NCI-H1092 (cell line): Measurements from ENCODE around the gene OGG1.
"Not testable (repeated sequence)": the region's sequence is repeated elsewhere in the genome, so short reads cannot be mapped to it uniquely, and the experiment has no call there.

Source experiments
- DNase-seq: peaks from one replicate; lab custom pipeline; 2025; lab: John Stamatoyannopoulos, UW

The OGG1 gene

DNA sequence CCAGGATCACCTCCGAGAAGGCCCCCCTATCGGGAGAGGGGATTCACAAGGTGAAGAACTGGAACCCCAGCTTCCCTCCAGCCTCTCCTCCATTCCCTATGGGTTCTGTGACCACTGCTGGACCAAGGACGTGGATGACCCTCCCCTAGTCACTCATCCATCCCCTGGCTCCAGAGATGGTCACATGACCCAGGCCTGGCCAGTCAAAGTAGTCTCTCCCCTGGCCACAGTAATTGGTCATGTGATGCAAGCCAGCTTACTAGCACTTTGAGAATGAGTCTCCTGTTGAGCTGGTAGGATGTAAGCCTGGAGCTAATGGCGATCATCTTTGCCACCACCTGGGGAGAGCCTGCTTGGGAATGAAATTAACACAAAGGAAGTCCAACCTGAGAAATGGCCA is 16.1 kb downstream of the OGG1 start:
- DNase-seq: no peak

DNA sequence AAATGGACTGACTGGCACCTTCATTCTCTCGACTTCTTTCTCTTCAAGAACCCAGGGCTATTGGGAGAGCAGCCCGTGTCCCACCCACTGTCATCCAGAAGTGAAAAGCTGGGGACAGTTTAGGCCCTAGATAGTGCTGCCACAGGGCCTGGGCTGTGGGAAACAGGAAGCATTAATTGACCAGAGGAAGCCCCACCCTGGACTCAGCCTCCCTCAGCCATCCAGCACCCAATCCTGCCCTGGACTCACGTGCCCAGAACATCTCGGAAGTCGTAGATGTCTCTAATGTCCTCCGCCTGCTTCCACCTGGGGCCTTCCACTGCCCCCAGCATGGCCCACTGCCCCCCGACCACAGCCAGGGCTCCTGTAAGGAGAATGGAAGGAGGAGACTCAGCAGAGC is 17.7 kb downstream of the OGG1 start:
- DNase-seq: no peak

DNA sequence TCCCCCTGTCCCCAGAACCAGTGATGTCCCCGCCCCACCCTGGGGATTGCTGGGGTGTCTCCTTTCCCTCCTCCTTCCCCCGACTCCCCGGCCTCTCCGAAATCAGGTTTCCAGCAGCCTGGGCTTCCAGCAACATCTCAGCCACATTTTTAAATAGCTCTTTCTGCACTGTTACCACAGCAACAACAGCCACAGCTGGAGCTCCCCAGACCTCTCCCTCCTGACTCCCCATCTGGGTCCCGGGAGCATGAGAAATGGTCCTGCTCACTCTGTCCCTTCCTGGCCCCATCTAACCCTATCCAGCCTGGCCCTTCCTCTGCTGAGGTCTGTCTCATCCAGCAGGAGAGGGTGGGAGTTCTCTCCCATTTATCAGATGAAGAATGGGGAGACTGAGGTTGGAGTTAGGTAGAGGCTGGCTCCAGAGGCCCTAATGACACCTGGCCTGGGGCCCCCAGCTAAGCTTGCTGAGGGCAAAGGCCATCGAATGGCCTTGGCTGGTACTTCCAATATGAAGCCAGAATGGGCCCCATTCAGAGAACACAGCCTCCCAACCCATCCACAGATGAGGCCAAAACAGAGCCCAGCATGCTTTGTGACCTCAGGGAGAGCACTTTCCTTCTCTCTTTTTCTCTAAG is 18.5 kb downstream of the OGG1 start:
- no peak for DNase-seq

DNA sequence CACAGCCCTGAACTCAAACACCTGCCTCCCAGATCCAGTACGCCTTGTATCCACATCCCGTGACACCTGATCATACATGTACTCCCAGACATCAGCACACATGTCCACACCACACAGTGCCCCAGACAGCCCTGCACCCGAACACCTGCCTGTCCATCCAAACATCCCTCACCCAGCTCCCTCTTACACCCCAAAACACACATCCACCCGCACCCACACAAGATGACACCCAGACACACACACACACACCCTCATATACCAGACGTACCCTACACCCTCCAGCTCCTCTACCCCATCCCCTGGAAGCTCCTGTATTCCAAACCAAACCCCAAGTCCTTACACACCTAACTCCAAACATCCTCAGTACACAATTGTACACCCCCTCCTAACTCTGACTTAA is 19.3 kb downstream of the OGG1 start:
- no peak for DNase-seq

DNA sequence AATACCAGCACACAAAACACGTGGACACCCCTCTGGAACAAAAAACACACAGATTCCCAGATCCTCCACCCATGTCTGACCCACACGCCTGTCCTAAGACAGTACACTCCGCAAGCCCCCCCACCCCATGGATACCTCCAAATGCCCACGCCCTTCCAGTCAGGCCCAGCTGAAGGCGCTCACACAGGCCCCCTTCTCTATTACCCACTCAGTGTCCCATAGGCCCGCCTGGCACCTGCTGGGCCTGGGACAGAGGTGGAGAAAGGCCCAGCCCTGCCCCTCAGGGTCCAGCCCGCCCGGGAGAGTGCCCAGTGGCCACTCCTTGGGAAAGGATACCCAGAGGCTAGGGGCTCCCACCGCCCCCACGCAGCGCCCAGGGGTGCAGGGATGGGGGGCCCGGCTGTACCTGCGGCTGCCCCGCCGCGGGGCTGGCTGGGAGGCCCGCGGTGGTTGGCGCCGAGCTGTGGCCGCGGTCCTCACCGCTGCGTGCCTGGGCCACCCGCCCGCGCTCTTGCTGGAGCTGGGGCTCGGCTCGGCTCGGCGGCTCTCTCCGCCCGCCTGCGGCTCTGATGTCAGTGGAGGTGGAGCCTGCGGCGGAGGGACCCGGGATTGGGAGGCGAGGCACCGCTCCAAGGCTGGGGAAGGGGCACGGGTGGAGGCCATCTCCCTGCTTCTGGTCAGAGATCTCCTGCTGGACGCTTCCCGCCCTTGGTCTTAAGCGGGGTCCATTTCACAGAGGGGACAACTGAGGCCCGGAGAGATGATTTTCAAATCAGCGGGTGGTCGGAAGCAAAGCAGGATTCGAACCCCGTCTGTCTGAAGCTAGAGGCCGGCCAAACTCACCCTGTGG is 19.9 kb downstream of the OGG1 start, which contains the start of gene CAMK1:
TSS of gene CAMK1 (minus strand) at position 522 of the 850 bp plus-strand sequence. CDS start 2,198 bp downstream, outside the sequence.
- no peak for DNase-seq

DNA sequence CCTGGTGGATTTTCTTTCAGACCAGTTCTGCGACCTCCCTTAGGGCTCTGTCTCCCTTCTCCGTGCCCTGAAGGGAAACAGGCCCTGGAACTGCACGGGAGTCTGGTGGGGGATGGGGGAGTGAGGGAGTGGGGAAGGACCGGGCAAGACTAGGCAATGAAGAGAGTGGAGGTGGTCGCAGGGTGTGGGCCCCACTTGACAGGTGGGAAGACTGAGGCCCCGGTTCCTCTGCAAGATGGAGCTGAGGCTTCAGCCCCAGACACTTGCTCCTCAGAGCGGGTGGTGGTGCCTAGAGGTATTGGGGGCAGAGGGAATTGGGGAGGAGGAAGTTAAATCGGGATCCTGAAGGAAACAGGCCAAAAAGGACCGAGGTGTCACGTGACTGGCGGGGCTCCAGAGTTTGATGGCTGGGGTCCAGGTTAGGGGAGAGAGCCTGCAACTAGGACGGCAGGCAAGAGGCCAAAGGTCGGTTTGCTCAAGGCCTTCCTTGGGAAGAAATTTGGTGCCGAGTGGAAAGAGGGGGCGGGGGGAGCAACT is 20.6 kb downstream of the OGG1 start:
- no peak for DNase-seq

DNA sequence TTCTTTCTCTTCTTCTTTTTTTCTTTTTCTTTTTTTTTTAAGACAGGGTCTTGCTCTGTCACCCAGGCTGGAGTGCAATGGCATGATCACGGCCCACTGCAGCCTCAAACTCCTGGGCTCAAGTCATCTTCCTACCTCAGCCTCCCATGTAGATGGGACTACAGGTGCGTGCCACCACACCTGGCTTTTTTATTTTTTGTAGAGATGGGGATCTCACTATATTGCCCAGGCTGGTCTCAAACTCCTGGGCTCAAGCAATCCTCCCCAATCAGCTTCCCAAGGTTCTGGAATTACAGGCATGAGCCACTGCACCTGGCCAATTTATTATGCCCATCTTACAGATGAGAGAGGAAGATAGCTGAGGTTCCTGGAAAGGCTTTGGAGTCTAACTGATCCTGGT is 21.3 kb downstream of the OGG1 start:
- DNase-seq: not testable (repeated sequence)

DNA sequence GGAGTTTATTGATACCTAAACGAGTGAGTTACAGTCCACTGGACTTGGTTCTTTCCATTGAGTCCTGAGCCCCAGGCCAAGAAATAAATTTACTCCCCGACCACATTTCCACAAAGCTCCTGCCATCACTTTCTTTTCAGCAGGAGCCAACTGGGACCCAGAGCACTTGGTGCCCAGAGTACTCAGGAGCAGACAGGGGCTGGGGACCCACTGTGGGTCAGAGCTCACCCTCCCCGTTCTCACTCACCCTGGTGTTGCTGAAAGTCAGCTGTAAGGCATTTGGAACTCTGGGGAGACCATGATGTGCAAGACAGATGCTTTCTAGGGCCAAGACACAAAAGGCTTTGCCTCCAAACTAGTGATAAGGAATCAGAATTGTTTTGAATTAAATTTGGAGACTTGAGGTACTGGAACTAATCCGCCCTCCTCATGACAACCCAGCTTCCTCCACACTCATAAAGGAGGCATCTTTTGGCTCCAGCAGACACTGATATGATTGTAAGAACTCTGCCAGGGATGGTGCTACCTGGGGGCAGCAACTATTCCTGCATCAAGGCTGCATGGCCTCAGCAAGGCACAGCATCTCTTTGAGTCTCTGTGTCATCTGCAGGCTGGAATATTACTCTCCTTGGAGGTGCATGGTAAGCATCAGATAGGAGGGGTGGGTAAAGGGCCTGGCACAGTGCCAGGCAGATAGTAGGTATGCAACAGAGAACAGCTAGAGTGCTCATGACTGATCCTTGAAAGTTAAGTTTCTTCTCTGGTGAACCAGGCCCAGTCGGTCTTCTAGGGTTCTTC is 27.3 kb downstream of the OGG1 start:
- DNase-seq: no peak

DNA sequence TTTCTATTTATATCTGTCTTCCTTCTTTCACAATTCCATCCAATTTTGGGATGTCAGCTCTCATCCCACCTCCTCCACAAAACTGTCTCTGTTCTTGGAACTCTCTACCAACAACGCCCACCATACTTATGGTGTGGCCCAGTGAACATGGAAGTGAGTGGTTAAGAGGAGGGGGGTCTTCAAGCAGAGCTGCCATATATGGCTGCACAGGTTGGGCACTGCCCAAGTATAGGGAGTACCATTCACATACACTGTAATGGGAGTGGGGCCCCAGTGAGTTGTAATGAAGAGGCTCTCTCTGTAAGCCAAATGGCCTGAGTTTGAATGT is 27.9 kb downstream of the OGG1 start:
- no peak for DNase-seq

DNA sequence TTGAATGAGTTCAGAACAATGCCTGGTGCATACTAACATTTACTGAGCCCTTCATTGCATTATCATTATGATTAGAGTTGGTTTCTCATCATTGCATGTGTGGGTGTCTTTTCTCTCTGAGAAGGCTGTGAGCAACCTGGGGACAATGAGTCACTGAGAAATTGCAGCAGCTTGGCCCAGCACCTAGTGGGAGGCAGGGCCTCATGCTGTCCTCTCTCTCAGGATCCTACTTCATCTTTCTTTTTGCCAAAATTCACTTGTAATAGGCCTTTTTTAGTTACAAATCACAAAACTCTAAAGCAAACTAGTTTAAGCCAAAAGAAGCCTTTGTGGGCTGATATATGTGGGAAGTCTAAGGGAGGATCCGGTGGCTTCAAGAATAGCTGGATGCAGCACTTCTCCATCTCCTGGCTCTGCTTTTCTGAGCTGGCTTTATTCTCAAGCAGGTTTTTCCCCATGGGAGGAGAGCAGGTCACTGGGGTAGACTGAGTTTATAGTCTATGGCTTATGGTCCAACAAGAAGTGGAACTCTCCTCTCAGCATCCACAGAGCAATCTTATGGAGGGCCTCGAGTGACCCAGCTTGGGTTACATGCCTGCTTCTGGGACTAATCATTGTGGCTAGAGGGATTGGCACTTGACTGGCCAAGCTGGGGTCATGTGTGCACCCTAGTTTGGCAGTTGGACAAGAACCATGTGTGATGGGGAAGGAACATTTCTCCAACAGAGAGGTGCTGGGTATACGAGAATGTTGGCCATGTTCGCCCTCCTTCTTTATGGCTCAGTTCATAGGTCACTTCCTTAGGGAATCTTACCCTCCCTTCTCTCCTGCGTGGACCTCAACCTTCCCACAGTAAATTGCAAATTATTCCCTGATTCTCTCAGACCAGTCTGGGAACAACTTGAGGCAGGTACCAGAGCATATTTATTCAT is 28.7 kb downstream of the OGG1 start:
- DNase-seq: no peak

DNA sequence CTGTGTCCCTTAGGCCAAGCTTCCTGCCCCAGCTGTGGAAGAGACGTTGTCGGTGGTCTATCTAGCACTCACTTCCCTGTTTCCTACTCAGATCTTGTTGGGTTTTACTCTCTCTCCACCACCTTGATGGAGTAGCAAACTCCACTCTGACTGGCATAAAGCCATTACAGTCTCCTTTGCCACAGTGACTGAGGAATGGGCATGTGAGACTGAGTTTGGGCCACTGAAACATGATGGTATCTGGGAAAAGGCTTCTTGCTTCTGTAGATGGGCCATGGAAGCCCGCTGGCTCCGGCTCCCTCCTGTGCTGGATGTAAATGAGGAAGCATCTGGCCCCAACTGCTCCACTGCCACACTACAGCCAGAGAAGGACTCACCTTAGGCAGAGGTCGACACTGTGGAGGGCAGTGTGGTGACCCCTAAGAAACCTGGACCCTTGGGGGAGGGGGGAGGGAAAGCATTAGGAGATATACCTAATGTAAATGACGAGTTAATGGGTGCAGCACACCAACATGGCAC is 29.4 kb downstream of the OGG1 start:
- no peak for DNase-seq

DNA sequence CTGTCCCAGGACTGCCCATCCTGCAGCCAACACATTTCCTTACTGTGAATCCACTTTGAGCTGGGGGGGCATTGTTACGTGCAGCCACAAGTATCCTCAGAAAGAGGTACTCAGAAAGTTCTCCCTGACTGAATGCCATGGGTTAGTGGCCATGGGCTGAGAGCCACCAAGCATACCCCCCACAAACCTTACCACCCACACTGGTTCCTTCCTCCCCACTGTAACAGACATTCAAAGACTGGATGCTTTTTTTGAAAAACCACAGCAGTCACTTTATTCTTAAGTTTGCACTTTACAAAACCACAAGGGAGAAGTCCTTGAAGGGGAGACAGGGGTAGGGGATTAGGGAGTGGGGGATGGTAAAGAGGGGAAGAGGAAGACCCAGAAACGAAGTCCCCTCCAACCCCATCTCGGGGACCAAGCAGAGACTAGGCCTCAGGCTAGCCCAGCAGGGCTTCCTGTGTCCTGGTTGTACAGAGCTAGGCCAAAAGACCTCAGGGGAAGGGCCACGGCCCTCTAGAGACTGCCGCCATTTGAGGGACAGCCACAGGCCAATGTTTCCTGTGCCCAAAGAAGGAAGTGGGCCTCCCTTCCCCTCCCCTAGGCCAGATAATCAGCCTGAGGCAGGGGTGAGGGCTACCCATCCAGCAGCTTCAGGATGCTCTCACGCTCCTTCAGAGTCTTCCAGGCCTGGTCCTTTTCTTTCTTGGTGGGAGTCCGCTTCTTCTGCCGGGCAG is 30.1 kb downstream of the OGG1 start:
- DNase-seq: no peak

DNA sequence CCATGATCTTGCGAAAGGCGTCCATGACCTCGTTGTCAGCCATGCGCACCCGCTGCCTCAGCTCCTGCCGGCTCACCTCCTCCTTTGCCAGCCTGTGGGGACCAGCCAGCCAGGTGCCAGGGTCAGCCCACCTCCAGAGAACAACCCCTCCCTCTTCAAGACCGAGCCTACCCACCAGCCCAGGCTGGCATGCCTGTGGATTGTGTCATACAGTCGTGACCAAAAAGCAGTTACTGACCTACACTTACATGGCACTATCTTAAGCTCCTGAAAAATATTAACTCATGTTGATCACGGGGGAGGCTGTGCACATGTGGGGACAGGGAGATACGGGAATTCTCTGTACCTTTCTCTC is 30.7 kb downstream of the OGG1 start:
- no peak for DNase-seq

DNA sequence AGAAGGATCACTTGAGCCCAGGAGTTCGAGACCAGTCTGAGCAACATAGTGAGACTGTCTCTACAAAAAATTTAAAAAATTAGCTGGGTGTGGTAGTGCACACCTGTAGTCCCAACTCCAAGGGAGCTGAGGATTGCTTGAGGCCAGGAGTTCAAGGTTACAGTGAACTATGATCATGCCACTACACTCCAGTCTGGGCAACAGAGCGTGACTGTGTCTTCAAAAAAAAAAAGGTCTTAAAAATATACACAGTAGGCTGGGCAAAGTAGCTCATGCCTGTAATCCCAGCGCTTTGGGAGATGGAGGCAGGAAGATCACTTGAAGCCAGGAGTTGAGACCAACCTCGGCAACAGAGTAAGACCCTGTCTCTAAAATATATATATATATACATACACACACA is 31.2 kb downstream of the OGG1 start:
- no peak for DNase-seq

DNA sequence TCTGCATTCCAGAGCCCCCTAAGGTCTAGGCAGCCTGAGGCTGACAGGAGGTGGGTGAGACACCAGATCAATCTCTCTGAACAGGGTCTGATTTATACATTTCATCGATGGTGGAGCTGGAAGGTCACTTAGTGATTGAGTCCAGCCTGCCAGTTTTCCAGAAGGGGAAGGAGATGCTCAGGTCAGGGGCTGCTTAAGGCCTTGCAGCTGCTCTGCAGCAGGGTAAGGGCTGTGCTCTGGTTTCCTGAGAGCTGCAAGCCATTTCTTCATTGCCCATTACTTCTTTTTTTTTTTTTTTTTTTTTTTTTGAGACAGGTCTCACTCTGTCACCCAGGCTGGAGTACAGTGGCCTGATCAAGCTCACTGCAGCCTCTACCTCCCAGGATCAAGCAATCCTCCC is 31.8 kb downstream of the OGG1 start:
- DNase-seq: no peak

DNA sequence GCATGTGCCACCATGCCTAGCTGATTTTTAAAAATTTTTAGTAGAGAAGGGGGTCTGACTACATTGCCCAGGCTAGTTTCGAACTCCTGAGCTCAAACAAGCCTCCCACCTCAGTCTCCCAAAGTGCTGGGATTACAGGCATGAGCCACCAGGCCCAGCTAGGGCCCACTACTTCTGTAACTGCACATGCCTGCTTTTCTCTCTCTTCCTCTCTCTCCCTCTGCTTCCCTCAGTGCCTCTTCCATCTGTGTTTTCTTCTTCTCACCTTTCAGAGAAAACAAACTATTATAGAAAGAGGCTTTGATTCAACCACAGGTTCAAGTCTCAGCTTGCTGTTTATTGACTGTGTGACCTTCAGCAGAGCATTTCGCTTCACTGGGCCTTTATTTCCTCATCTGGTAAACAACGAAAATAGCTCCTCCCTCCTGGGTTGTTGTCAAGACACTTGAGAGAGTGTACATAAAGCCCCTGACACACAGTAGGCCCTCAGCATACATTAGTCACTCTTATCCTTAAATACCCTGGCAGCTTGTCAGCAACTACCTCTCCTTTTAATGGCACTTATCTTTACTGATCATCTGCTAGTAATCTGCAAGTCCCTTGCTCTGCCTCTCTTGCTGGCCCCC is 32.3 kb downstream of the OGG1 start:
- DNase-seq: no peak

DNA sequence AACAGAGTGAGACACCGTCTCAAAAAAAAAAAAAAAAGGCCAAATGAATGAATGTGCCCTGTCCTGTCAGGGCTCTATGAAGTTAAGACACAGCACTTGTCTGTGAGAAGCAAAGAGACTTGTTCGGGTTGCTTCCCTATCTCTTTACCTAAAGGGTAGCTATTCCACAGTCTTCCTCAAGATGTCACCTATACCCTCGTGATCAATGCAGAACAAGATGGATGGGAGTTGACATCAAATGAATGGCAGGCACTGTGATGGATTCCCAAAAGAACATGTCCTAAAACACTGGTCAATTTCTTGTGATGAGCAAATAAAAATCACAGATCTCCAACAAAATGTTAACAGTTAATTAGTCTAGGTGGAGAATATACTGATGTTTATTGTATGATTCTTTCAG is 33.0 kb downstream of the OGG1 start:
- DNase-seq: no peak

DNA sequence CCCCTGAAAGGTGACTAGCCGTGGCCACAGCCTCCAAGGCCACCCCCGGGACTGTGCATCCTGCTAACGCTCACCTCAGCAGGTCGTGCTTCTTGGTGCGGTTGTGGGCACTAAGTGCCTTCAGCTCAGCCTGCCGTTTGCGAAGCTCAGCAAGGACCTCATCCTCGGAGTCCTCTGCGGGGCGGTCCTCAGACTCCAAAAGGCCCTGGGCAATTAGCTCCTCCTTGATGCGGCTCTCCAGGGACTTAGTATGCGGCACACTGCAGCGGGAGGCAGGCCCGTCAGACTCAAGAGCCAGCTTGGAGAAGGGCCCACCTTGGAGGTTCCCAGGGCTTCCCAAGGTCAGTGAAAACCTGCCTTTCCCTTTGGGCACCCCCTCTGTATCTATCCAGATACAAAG is 34.2 kb downstream of the OGG1 start:
- no peak for DNase-seq

DNA sequence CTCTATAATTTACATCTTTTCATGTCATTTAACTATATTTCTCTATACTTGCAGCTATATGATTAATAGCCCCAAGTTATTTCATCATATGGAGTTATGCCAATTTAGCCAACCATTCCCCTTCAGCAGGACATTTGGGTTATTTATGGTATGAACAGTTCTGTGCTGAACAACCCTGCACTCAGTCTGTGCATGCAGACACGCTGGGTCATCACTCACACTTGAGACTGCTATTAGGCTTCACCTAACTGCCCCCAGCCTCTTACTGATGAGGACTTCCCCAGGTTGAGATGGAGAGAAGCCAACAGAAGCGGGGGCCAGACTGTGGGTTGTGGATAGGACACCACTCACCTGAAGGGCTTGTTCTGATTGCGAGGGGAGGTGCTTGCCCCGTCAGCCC is 35.2 kb downstream of the OGG1 start:
- no peak for DNase-seq

DNA sequence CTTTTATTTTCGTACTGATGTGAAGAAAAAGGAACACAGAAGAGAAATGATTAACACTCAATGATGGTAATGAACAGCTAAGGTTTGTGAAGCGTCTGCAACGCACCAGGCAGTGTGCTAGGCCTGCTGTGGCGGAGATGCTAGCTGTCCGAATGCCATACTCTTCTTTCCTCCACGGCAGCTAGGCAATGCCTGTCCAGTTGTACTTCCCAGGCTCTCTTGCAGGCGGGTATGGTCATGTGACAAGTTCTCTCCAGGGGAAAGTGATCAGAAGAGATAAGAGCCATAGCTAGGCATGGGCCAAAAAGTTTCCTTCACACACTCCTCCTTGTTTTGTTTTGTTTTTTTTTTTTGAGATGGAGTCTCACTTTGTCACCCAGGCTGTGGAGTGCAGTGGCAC is 35.9 kb downstream of the OGG1 start:
- no peak for DNase-seq
